GM12878 (cell line): ENCODE results near the gene PPP1R13B. TPM values are rescaled to one million over a fixed set of nuclear protein-coding genes. Genes with fewer than 3 reads are reported as not detected.

Source experiments
- BRCA1 ChIP-seq: IDR thresholded peaks from 2 replicates; pipeline ENCODE4 v1.6.1; 2011; ENCODE audit warnings: low read depth, low read length, improper control_type of control experiment
- GATAD2B ChIP-seq: fragments of 450-650 bp; conservative IDR thresholded peaks from 2 replicates; pipeline ENCODE4 v1.6.1; 2017; ENCODE audit warnings: low read depth, mild to moderate bottlenecking, moderate library complexity
- MYC ChIP-seq: IDR thresholded peaks from 2 replicates; pipeline ENCODE4 v1.6.1; 2011; ENCODE audit warnings: mild to moderate bottlenecking, low read length, moderate library complexity, inconsistent platforms; ENCODE audit not compliant: insufficient read depth, insufficient replicate concordance, insufficient read length, severe bottlenecking
- NRF1 ChIP-seq: conservative IDR thresholded peaks from 2 replicates; pipeline ENCODE4 v1.6.1; 2011; ENCODE audit warnings: mild to moderate bottlenecking, low read depth, low read length, improper control_type of control experiment
- ZNF24 ChIP-seq: fragments of 450-650 bp; IDR thresholded peaks from 2 replicates; pipeline ENCODE4 v1.6.1; 2017; ENCODE audit warnings: antibody characterized with exemption, mild to moderate bottlenecking
- polyA plus RNA-seq, 11 experiments: library from polyadenylated mRNA; depleted of rRNA in 4 of 11; unstranded in 6 of 11; stranded (reverse) in 5 of 11; fragments of >200 nt; fragmentation: Nextera tagmentation in 4 of 11; fragmentation: Illumina TruSeq in 1 of 11; extraction: Ambion mirVana in 4 of 11; extraction: Trizol in 1 of 11; gene quantifications; 1 replicate in 1 of 11; 2 replicates in 10 of 11; pipeline versions ENCODE4 v1.2.1 to v1.2.3, GENCODE V29; 2011 to 2016; ENCODE audit warnings: inconsistent platforms in 2 of 11, missing spikeins in 2 of 11, low read depth in 1 of 11
- total RNA-seq, 4 experiments: library from RNA; depleted of rRNA in 3 of 4; stranded (reverse); fragments of >200 nt in 3 of 4; fragmentation: Illumina TruSeq in 1 of 4; extraction: Trizol in 1 of 4; gene quantifications; 2 replicates each; pipeline versions ENCODE4 v1.2.1 to v1.2.3, GENCODE V29; 2013 to 2021
- TF ChIP-seq, protein P1 (sequence below): IDR thresholded peaks from 2 replicates; pipeline ENCODE4 v1.6.1; 2011; ENCODE audit warnings: borderline replicate concordance, low read depth, mild to moderate bottlenecking, moderate library complexity, mixed read lengths, low read length; ENCODE audit not compliant: insufficient read depth; ENCODE audit errors: extremely low read length
- TF ChIP-seq, protein P2 (sequence below): IDR thresholded peaks from 2 replicates; pipeline ENCODE4 v1.6.1; 2012; ENCODE audit warnings: improper control_type of control experiment, low read depth, low read length; ENCODE audit not compliant: insufficient replicate concordance

PPP1R13B gene
- total and polyA plus RNA-seq, 10 of the 15 experiments (the other 5 are each of a cell fraction or from before 2014, with no cell fraction given) = 0.16 to 8.1 (median 3.2) TPM

DNA sequence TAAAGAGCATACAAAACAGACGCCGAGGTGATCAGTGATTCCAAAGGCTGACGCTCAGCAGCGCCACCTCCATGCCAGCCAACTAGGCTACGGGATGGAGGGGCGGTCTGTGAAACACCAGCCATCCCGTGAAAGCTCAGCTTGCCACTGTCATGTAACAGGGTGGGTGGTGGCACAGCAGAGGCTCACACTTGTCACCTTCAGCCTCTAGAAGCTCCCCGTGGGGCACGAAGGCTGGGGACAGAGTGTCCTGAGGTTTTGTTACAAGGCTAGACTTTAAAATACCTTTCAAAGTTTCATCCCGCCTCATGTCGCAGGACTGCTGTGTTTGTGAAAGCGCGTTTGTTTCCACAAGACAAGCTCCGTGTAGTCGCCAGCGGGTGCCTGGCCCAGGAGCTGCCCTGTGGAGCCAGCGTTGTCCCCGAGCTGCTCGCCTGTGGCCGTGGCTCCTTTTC is 152.8 kb downstream of the PPP1R13B start (continued):
- TF ChIP-seq BRCA1 = no peak
- TF ChIP-seq, protein P1, sequence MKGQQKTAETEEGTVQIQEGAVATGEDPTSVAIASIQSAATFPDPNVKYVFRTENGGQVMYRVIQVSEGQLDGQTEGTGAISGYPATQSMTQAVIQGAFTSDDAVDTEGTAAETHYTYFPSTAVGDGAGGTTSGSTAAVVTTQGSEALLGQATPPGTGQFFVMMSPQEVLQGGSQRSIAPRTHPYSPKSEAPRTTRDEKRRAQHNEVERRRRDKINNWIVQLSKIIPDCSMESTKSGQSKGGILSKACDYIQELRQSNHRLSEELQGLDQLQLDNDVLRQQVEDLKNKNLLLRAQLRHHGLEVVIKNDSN = no peak
- TF ChIP-seq, protein P2, sequence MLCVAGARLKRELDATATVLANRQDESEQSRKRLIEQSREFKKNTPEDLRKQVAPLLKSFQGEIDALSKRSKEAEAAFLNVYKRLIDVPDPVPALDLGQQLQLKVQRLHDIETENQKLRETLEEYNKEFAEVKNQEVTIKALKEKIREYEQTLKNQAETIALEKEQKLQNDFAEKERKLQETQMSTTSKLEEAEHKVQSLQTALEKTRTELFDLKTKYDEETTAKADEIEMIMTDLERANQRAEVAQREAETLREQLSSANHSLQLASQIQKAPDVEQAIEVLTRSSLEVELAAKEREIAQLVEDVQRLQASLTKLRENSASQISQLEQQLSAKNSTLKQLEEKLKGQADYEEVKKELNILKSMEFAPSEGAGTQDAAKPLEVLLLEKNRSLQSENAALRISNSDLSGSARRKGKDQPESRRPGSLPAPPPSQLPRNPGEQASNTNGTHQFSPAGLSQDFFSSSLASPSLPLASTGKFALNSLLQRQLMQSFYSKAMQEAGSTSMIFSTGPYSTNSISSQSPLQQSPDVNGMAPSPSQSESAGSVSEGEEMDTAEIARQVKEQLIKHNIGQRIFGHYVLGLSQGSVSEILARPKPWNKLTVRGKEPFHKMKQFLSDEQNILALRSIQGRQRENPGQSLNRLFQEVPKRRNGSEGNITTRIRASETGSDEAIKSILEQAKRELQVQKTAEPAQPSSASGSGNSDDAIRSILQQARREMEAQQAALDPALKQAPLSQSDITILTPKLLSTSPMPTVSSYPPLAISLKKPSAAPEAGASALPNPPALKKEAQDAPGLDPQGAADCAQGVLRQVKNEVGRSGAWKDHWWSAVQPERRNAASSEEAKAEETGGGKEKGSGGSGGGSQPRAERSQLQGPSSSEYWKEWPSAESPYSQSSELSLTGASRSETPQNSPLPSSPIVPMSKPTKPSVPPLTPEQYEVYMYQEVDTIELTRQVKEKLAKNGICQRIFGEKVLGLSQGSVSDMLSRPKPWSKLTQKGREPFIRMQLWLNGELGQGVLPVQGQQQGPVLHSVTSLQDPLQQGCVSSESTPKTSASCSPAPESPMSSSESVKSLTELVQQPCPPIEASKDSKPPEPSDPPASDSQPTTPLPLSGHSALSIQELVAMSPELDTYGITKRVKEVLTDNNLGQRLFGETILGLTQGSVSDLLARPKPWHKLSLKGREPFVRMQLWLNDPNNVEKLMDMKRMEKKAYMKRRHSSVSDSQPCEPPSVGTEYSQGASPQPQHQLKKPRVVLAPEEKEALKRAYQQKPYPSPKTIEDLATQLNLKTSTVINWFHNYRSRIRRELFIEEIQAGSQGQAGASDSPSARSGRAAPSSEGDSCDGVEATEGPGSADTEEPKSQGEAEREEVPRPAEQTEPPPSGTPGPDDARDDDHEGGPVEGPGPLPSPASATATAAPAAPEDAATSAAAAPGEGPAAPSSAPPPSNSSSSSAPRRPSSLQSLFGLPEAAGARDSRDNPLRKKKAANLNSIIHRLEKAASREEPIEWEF = no peak
- TF ChIP-seq NRF1 = no peak
- no peak for TF ChIP-seq GATAD2B
- TF ChIP-seq ZNF24 = no peak
- no peak for TF ChIP-seq MYC
